HG03457 (cell line): ENCODE results near the gene SATB1.

ENCODE experiments used
- ATAC-seq: cut with Tn5 transposase; IDR thresholded peaks from one replicate; pipeline ENCODE4 v1.9.1; 2021; ENCODE audit warnings: moderate number of reproducible peaks; ENCODE audit not compliant: unreplicated experiment

Gene SATB1

DNA sequence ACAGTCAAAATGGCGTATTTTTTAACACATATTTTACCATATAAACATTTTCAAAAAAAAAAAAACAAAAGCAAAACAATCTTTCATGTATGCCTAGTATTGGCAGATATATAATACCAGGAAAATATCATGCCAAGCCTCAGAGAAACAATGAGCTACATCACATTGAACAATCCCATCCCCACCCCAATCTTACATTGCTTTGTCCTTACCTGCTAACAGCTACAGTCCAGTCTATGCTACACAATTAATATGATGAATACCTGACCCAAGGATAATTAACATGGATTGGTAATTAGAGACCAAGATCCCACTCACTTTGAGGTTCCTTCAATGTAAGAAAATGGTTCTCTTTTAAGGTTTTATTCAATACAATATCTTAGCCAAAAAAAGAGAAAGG, 7.6 kb upstream of the SATB1 start:
- ATAC-seq = no peak

DNA sequence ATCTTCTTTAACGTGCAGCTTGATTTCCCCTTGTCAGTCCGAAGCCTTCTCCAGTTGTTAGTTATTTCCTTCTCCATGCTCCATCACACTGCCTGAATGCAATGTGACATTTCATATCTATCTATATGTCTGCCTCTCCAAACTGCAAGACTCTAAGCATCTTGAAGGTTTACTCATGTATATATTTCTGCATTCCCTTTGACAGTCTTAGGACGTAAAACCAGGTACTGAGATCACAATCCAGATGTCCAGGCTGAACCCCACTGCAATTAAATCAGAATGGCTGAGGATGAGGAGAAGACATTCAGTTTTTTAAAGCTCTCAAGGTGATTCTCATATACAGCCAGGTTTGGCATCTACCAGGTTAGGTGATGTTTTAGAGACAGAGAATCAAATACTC, 6.1 kb upstream of the SATB1 start:
- ATAC-seq = no peak

DNA sequence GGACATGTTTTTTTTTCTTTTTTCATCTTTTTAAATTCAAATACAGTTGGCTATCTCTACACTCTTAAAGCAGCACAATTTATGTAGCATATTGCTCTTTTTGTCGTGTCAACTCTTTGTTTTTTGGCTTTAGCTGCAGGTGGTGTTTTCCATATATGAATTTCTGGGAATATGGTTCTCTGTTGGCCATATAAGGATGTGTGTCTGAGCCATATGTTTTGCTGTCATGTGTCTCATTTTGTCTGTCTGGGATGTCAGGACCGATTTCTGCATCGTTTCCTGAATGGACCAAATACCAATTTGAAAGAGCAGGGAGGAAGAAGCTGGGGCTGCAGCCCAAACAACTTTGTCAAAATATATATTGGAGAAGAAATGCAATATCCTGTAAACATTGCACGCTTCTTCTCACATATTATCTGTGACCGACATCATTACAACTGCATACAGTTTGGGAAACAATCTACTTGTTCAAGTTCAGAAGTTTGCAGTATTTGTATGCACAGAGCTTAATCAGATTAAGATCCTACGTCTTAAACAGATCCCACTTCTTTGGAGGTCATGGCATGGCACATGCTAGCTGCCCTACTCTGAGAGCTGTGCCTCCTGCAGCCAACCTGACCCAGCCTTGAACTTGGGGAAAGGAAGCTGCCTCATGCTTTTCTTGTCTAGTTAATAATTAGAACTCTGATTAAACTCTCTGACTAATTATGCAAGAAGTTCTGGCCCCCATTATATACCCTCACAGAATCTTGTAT, 4.0 kb upstream of the SATB1 start:
- no peak for ATAC-seq

DNA sequence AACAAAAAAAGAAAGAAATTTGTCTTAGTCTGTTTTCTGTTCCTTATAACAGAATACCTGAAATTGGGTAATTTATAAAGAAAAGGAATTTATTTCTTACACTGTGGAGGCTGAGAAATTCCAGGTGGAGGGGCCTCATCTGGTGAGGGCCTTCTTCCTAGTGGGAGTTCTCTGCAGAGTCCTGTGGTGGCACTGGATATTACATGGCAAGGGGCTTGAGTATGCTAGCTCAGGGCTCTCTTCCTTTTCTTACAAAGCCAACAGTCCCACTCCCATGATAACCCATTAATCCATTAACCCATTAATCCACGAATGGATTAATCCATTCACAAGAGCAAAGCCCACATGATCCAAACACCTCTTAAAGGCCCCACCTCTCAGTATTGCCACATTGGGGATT, 2.9 kb upstream of the SATB1 start:
- ATAC-seq = no peak

DNA sequence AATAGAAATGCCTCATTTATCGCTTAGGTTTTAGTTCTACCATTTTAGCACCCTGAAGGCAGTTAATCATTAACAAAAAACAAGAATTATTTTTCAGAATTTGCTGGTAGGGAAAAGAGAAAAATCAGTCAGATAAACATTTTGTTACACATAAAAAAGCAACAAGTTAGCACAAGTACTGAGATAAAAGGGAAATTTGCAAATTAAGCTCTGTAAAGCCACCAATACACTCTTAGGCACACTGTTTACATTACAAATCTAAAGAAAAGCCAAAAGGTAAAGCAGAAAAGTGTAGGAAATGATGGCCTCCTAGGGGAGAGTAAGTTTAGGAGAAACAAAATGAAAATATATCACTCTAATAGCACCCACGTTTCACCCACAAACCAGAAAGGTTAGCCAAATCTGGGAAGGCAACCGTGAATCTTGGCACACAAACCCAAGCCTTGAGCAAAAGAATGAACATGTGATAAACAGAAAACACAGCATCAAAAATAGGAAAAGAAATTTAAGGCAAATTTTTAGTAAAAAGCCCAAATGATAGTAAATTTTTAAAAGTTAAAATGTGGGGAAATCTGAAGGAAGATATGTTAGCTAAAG, 1.6 kb upstream of the SATB1 start:
- no peak for ATAC-seq

DNA sequence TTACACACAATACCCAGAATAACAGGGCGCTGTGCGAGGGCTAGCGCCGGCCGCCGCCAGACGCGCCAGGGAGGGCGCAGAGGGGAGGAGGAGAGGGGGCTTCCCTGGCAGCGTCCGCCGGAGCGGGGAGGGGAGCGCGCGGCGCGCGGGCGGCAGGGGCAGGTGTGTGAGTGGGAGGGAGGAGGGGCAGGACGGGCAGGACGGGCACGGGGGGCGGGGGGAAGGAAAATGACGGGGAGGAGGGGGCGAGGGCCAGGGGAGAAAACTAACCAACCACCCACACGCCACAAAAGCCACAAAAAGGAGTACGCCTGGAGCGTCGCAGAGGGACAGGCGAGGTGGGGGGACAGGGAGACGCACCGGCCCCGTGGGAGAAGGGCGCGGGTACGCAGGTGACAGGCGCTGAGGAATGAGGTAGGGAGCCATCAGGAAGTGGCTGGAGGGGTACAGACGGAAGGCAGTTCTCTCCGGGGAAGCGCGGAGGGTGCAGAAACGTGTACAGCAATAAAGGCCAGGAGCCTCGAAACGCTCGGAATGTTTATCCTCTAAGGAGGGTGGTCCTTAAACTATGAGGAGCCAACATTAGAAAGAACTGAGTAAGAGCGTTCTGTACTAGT, 610 bp upstream of the SATB1 start:
- ATAC-seq = no peak

DNA sequence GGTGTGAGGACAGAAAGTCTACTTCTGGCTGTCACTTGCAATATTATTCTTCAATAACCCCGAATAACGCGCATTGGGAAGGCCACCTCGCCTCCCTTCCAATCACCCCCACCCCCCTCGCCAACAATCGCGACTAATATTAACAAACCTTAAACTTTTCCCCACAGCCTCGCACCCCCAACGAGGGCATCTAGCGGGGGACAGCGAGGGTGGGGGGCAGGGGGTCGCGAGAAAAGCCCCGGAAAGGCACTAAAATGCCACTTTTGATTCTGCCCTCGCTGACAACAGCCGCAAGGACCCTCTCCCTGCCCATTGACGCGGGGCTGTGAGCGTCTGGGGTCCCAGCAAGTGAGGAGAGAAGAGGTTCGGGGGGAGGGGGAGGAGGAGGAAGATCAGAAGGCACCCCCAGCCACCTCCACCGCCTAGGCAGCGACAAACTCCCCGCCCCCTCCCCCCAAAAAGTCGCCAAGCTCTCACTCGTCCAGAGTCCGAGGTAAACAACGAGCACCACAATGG, 868 bp downstream of the SATB1 start:
- ATAC-seq = no peak

DNA sequence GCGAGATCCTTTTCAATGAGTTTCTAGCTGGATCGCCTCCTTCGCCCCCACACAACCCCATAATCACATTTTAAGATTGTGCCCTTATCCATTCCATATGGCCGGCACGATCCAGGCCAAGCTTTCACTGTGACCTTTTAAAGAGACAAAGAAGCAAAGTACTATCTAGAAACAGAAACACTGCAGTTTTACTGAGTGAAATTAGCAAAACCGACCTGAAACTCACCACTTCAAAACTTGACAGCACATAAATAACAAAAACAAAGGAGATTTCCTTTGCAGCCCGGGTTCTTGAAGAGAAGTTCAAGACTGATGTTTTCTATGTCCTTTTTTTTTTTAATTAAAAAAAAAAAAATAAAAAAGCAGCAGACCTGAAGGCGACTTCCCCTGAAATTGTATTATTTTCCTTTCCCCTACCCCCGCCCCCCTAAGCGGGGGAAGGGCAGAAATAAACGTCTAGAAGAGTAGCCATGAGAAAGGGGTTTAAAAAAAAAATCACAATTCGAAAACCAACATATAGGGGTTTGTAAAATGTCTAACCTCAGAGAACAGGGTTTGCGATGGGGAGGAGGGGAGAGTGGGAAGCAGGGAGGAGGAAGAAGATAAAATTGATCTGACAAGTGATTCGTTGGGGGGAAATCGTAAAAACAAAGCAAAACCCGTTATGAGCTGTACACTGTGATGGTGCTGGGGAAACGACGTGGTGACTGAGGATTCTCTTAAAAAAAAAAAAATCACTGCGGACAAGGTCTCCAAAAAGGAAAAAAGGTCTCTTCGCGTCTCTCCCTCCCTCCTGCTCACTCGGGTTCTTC, 1.5 kb downstream of the SATB1 start:
- ATAC-seq = peak; percentile 74

DNA sequence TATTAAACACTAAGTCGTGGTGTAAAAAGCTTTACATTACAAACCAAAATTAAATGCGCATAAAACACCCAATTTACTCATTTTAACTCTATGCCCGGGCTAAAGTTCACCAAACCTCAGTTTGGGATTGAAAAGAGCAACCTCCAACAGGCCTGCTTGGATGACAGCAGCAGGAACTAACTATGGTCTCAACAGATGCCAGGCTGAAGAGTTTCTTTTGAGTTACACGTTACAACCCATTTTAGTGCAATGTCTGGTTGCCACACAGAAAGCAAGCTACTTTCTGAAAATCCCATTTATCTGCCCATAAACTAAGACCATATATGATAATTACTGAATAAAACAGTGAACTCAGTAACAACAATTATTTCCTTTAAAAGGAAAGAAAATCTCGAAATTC, 2.2 kb downstream of the SATB1 start:
- ATAC-seq = no peak

DNA sequence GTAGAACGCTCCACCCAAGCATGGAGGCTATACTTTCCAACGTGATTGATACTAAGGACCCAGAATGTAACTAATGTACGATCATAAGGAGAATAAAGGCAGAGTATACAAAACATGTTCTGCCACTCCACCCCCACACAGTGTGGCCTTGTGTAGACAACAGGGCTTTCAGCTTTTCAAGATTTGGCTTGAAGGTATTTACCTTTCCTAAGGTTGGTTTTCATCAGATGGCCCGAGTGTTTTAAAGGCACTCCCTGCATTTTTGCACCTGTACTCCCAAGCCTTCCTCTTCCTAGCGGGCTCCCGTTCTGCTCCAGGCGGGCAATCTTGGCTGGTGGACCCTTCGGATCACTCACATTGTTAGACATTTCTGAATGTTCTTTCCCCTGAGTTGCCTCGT, 4.6 kb downstream of the SATB1 start:
- ATAC-seq = no peak

DNA sequence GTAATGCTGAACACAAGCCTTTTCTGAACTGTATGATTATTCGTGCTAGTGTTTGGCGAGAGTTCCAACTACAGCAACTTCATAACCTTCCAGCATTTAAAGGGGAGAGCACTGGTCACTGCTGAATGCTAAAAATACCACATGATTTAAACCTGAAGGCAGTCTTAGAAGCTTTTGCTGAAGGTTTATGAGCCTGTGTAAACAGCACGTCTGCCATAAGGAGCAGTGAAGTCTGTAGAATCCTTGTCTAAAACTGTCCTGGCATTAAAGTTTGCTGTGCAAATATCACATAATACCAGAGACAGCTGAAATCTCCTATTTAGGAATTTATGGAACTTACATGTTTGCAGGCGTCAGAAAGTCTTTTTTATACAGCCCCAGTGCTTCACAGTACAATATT, 5.9 kb downstream of the SATB1 start:
- ATAC-seq = no peak

DNA sequence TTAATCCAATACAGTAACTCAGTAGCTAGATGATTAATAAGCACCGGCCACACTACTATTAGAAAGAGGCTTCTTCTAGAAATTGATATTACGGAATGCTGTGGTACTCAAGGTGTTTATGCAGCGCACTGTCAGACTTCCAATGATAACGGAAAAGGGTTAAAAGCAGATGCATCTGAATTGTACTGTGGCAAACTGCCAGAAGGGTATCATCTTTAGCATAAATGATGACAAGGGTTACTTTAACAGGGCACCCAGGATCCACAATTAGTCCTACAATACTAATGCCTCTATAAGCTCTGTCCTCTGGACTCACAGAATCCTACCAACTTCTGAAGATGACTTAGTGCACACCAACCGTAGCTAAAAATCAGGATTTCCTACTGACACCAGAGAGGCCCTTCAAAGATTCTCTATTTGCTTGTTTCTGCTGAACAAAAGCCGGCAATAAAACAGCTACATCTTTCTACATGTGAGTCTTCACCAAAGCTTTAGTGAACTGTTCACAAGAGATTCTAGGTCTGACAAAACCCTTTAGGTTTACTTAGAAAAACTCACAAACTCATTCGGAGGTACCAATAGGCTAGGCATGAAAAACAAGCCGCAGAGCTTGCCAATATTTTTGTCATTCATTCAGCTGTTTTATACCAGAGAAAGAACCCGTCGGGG, 7.1 kb downstream of the SATB1 start:
- no peak for ATAC-seq

DNA sequence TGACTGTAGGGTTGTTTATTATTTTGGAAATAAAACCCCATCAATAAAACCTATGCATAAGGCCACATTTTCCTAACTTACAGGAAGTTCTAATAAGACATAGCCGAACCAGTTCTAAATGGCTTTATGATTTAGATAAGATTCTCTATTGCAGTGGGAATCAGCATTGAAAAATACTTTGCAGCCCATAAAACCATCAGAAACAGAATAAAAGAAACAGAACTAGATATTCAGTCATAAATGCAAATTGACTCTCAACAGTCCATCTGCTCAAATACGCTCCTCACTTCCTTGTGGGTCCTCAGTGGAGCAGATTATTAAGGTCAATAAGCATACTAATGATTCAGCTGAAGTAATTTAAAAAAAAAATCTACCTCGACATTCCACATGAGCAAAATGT, 8.8 kb downstream of the SATB1 start:
- no peak for ATAC-seq

DNA sequence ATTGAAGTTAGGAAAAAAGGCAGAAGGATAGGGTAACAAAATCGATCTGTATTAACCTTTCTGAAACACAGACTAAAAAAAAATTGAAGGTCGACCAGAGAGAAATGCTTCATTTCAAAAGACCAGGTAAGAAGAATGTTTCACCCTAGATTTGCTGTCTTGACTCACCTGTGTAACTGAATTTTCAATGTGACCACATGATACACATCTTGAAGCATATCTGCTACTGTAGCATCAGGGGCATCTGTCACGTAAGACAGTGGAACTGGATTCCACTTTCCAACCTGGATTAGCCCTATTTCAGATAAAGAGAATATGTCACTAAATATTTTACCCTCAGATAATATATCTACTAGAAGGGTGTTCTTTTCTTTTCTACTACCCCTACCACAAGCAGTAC, 9.3 kb downstream of the SATB1 start:
- no peak for ATAC-seq

DNA sequence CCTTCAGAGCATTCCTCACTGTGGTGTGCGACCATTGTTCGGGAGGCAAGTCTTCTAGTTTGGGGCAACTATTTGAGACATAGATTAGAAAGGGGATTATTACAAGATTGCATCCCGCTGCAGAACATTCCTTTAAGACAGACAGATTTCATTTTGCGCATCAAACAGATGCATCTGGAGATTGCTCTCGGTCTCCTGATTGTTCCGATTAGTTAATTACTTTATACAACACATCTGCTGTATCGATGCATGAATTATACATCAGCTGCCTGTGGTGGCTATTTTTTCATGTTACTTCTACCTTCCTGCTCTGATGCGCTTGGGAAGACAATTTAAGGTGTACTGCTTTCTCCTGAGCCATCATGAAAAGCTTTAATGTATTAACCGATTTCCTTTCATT, 10.0 kb downstream of the SATB1 start:
- ATAC-seq = no peak

DNA sequence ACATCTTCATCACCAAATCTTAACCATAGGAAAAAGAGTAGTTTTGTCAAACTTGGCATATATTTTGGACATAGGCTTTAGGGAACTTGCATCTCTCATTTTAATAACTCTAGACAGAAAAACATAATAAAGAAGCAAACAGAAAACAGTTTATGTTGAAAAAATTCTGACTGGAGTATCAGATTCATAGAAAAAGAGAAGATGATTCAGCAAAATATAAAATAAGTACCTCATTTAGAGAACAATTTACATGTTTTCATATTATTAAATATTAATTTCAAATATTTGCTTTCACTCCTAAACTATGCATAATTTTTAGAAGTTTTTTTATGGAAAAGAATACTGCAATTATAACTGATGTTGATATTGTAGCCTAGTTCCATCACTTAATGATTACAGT, 12.5 kb downstream of the SATB1 start:
- no peak for ATAC-seq

DNA sequence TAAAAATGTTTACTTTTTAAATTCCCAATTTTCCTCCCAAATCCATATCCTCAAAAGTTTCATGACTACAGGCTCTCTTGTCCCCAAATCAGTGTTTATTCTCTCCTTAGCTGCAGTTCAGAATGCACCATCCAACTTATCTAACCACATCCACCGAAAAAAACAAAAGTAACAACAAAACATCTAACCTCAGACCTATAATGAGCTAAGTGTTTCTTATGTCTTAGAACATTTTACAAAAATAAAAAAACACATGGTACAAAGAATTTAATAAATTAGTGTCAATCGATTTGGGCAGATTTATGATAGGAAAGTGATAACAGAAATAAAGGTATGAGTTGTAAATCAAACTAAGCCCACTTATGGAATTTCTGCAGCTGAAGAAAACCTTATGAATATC, 13.6 kb downstream of the SATB1 start:
- ATAC-seq = no peak

DNA sequence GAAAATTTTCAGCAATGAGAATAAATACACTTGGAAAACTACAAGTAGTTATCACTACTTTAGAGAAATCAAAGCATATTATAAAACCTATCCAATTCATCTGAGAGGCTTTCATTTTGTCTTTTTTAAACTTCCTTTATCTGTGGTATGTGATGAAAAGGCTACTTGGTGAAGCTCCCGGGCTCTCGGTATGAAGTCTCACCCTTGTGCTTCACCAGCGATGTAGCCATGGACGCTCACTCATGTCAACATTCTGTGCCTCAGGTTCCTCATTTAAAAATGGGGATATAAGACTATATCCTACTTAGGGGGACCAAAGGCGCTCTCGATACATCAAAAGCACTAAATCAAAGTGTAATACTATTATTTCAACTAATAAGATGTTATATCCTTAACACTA, 14.9 kb downstream of the SATB1 start:
- ATAC-seq = no peak

DNA sequence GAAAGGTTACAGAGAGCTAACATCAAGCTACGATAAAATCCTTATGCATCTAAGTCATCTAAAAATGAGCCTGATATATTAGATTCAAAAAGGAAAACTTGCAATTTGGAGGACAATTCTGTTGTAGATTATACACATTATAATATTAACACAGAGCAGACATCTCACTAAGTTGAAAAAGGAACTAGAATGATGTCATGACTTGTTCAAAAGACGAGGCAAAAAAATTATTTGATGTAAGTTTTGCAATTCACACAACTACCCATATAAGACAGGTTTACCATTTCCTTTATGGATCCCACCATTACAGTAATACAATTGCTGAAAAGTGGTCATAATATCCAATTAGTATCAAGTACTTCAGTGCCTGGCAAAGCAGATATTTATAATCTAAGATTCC, 15.9 kb downstream of the SATB1 start:
- no peak for ATAC-seq

DNA sequence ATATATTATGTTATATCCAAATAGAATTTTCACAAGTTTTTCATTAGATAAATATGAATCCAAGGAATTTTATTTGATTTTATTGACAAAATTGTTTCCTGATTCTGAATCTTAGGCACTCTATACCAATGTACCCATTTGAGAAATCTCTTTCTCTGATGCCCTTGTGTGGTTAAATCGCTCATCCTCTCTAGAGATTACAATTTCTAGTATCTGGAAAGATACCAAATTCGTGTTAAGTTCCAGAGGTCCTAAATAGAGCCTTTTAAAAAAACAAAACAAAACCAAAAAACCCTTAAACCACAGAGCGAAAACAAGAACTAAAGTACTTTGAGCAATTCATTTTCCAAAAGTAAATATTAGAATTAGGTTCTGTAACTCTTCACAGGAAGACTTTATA, 20.0 kb downstream of the SATB1 start:
- no peak for ATAC-seq

DNA sequence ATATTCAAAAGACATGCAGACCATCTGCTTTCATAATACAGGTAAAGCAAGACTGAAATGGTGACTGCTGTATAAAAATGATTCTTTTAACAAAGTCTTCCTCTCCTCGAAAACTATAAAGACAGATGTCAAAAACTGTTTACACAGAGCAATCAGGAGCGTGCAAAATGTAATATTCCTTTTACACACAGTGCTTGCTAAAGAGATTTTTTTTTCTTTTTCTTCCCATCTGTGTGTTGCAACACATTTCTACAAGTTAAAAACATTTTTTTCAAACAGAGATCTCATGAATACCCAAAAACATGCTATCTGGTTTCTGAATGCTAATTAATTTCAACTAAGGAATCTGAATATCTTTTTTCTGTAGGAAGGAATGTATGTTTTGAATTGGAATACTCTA, 22.1 kb downstream of the SATB1 start:
- ATAC-seq = no peak
